ENCODE data around the gene RSF1. TPM values are rescaled to one million over a fixed set of nuclear protein-coding genes. Genes with fewer than 3 reads are reported as not detected.

RSF1 gene
- total RNA-seq, 1 experiment from 2014 or later = 43.1 TPM

- no peaks in the 10 kb centered on the region for H3K9me2 ChIP-seq (ENCODE audit: insufficient read depth)
- BruUV-seq (replicated peaks) = no TSS peak
- no peaks in the 10 kb centered on the region for H3K9me3 ChIP-seq (ENCODE audit: control insufficient read depth in 1 of 2, insufficient read depth in 1 of 2, low read depth in 1 of 2, low read length in 2 of 2)
- H2AFZ ChIP-seq (ENCODE audit: low read depth, low read length, poor library complexity, severe bottlenecking) = no peak overlapping the region
- H3K4me3 ChIP-seq (replicated peaks in 1 of 2; ENCODE audit: low read depth in 1 of 2, low read length in 2 of 2) = no peak overlapping the region
- ATAC-seq (no peak), DNase-seq (ENCODE audit: low read depth, low spot score) (no peak)
- TF ChIP-seq RAD21 (IDR thresholded peaks at IDR 0.05; ENCODE audit: low read depth) (no peak), POLR2AphosphoS5 (IDR thresholded peaks at IDR 0.05; ENCODE audit: low read depth, low read length) (no peak), JUND (IDR thresholded peaks at IDR 0.05) (no peak), EGR1 (IDR thresholded peaks at IDR 0.05; ENCODE audit: low read depth) (no peak), MAX (IDR thresholded peaks at IDR 0.05) (no peak), POLR2A (IDR thresholded peaks at IDR 0.05; ENCODE audit: borderline replicate concordance, extremely low read depth, insufficient read depth, insufficient read length) (no peak), ELF1 (IDR thresholded peaks at IDR 0.05; ENCODE audit: borderline replicate concordance, low read depth) (no peak)
- intact Hi-C loops (cut with micrococcal nuclease) = no loop called here
- H3K79me2 ChIP-seq (ENCODE audit: insufficient read depth, low read length) = peaks cover 22% of the 10 kb centered on the region
- H3K4me2 ChIP-seq (ENCODE audit: low read length) = no peak overlapping the region
- no peaks in the 10 kb centered on the region for H4K20me1 ChIP-seq (ENCODE audit: insufficient read depth)
- CTCF ChIA-PET = no interaction called here
- POLR2A ChIA-PET = no interaction called here
- H3K27ac ChIP-seq (ENCODE audit: low read depth, low read length) = no peak overlapping the region
- H3K9ac ChIP-seq (ENCODE audit: low read length) = no peak overlapping the region
- H3K36me3 ChIP-seq (ENCODE audit: control insufficient read depth in 1 of 2, insufficient read depth in 2 of 2, low read length in 2 of 2) = no peaks in the 10 kb centered on the region
- RAD21 ChIA-PET (ENCODE audit: low non-redundant PET in 1 of 2, low total read pairs in 2 of 2, uncharacterized antibody in 2 of 2, unreplicated experiment in 2 of 2) = no interaction called here
- no peaks in the 10 kb centered on the region for H3K4me1 ChIP-seq (ENCODE audit: control insufficient read depth in 1 of 2, insufficient read depth in 2 of 2, low read length in 2 of 2)
- H3K27me3 ChIP-seq (ENCODE audit: insufficient read depth, low read length) = no peaks in the 10 kb centered on the region
Observed at GRCh38 chr11:77747381-77747969, 73.0 kb downstream of the RSF1 start.

- no peak overlapping the region for H2AFZ ChIP-seq (ENCODE audit: low read depth, low read length, poor library complexity, severe bottlenecking)
- H3K4me2 ChIP-seq (ENCODE audit: low read length) = no peak overlapping the region
- no peaks in the 10 kb centered on the region for H3K36me3 ChIP-seq (ENCODE audit: control insufficient read depth in 1 of 2, insufficient read depth in 2 of 2, low read length in 2 of 2)
- no peaks in the 10 kb centered on the region for H3K27me3 ChIP-seq (ENCODE audit: insufficient read depth, low read length)
- H3K4me1 ChIP-seq (ENCODE audit: control insufficient read depth in 1 of 2, insufficient read depth in 2 of 2, low read length in 2 of 2) = no peaks in the 10 kb centered on the region
- intact Hi-C loops (cut with micrococcal nuclease) = no loop called here
- no peak for DNase-seq (ENCODE audit: low read depth, low spot score)
- no peaks in the 10 kb centered on the region for H3K79me2 ChIP-seq (ENCODE audit: insufficient read depth, low read length)
- no peak overlapping the region for H3K9ac ChIP-seq (ENCODE audit: low read length)
- no TSS peak for BruUV-seq (replicated peaks)
- H3K9me3 ChIP-seq (ENCODE audit: control insufficient read depth in 1 of 2, insufficient read depth in 1 of 2, low read depth in 1 of 2, low read length in 2 of 2) = peaks cover 0 to under 1% of the 10 kb centered on the region in 2 experiments; a peak in 1 of 4 replicates
- ChIA-PET CTCF (no interaction called here), POLR2A (no interaction called here), RAD21 (ENCODE audit: low non-redundant PET in 1 of 2, low total read pairs in 2 of 2, uncharacterized antibody in 2 of 2, unreplicated experiment in 2 of 2) (no interaction called here)
- ATAC-seq = no peak
- H3K9me2 ChIP-seq (ENCODE audit: insufficient read depth) = no peaks in the 10 kb centered on the region
- TF ChIP-seq EZH2phosphoT487 (IDR thresholded peaks at IDR 0.05; ENCODE audit: borderline replicate concordance) (no peak), ATF3 (IDR thresholded peaks at IDR 0.05) (no peak)
- TF ChIP-seq, protein P1, sequence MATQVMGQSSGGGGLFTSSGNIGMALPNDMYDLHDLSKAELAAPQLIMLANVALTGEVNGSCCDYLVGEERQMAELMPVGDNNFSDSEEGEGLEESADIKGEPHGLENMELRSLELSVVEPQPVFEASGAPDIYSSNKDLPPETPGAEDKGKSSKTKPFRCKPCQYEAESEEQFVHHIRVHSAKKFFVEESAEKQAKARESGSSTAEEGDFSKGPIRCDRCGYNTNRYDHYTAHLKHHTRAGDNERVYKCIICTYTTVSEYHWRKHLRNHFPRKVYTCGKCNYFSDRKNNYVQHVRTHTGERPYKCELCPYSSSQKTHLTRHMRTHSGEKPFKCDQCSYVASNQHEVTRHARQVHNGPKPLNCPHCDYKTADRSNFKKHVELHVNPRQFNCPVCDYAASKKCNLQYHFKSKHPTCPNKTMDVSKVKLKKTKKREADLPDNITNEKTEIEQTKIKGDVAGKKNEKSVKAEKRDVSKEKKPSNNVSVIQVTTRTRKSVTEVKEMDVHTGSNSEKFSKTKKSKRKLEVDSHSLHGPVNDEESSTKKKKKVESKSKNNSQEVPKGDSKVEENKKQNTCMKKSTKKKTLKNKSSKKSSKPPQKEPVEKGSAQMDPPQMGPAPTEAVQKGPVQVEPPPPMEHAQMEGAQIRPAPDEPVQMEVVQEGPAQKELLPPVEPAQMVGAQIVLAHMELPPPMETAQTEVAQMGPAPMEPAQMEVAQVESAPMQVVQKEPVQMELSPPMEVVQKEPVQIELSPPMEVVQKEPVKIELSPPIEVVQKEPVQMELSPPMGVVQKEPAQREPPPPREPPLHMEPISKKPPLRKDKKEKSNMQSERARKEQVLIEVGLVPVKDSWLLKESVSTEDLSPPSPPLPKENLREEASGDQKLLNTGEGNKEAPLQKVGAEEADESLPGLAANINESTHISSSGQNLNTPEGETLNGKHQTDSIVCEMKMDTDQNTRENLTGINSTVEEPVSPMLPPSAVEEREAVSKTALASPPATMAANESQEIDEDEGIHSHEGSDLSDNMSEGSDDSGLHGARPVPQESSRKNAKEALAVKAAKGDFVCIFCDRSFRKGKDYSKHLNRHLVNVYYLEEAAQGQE (IDR thresholded peaks at IDR 0.05; ENCODE audit: low read depth) = no peak
- H3K4me3 ChIP-seq (replicated peaks in 1 of 2; ENCODE audit: low read depth in 1 of 2, low read length in 2 of 2) = no peak overlapping the region
- H4K20me1 ChIP-seq (ENCODE audit: insufficient read depth) = 0 out of 2 replicates have a peak, but pooled peaks cover 5% of the 10 kb centered on the region
- no peak overlapping the region for H3K27ac ChIP-seq (ENCODE audit: low read depth, low read length)
Observed at GRCh38 chr11:77736473-77736872, 84.0 kb downstream of the RSF1 start.

Data from HCT116 (cell line).